Subcutaneous abdominal adipose tissue (tissue), 5 donors: Measurements from ENCODE around the gene UCHL1.

Experiments used
- H3K27ac ChIP-seq: one replicate; pipeline ENCODE4 v1.7.0; 2013; ENCODE audit warnings: low read depth, mild to moderate bottlenecking, inconsistent platforms, low read length, moderate library complexity
- H3K27me3 ChIP-seq, 5 donors: one replicate each; pipeline ENCODE4 v1.7.0; 2013; ENCODE audit warnings: low read length in 5 of 5, inconsistent platforms in 1 of 5; ENCODE audit not compliant: control insufficient read depth in 5 of 5, insufficient read depth in 4 of 5
- H3K36me3 ChIP-seq, 5 donors: one replicate each; pipeline ENCODE4 v1.7.0; 2013; ENCODE audit warnings: low read length in 5 of 5; ENCODE audit not compliant: control insufficient read depth in 5 of 5, insufficient read depth in 5 of 5
- H3K4me1 ChIP-seq, 5 donors: one replicate each; pipeline ENCODE4 v1.7.0; 2013; ENCODE audit warnings: low read length in 5 of 5, mild to moderate bottlenecking in 3 of 5, moderate library complexity in 1 of 5; ENCODE audit not compliant: control insufficient read depth in 5 of 5, insufficient read depth in 5 of 5
- H3K4me3 ChIP-seq, 5 donors: one replicate each; pipeline ENCODE4 v1.7.0; 2013; ENCODE audit warnings: low read length in 5 of 5, low read depth in 1 of 5
- H3K9ac ChIP-seq, 5 donors: one replicate each; pipeline ENCODE4 v1.7.0; 2013; ENCODE audit warnings: low read length in 5 of 5, mild to moderate bottlenecking in 4 of 5, moderate library complexity in 3 of 5
- H3K9me3 ChIP-seq, 5 donors: one replicate each; pipeline ENCODE4 v1.7.0; 2013; ENCODE audit warnings: low read length in 5 of 5; ENCODE audit not compliant: control insufficient read depth in 5 of 5
- donor health status: healthy.
- donor health status: healthy.
- donor health status: healthy.
- donor health status: healthy.
- donor health status: healthy.

UCHL1 gene

DNA sequence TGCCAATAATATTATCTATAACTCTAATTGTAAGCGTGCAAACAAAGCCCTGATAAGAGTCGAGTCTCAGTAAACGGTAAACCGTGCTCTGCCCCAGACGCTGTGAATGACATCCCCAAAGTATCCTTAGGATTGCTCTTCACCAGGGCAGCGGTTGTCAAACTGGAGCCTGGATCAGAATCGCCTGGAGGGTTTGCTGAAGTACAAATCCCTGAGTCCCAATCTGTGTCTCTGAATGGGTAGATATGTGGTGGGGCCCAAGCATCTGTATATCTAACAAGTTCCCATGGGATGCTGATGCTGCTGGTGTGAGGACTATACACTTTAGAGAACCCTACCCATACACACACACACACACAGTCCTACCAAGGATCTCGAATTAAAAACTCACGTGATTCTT is 41.6 kb upstream of the UCHL1 start:
- Histone ChIP-seq H3K9ac (peak overlapping the region; percentile 56 to 87 (median 75)), H3K27me3 (no peaks in the 10 kb centered on the region), H3K36me3 (no peaks in the 10 kb centered on the region), H3K9me3 (no peaks in the 10 kb centered on the region), H3K4me3 (peak overlapping the region in 2 of 5 donors; percentile 40 to 76), H3K27ac (peak overlapping the region; percentile 94), H3K4me1 (peaks cover 3 to 49% (median 44%) of the 10 kb centered on the region in 5 donors)

DNA sequence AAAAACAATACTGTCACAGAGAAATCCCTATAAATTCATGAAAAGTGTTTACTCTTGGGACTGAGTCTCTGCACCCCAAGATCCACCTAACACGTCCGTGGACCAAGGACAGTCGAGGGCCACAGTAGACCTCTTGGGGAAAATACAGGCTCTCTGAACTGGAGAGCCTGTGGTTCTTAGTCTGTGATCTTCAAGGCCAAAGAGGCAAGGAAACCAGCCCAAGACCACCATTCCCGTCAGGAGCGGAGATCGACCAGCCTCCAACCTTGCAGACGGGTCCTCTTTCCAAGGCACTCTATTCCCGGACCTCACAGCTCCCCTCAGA is 40.8 kb upstream of the UCHL1 start:
- no peaks in the 10 kb centered on the region for H3K27me3 ChIP-seq
- no peaks in the 10 kb centered on the region for H3K36me3 ChIP-seq
- peaks cover 3 to 48% (median 42%) of the 10 kb centered on the region in 5 donors for H3K4me1 ChIP-seq
- no peaks in the 10 kb centered on the region for H3K9me3 ChIP-seq
- H3K27ac ChIP-seq, result peak overlapping the region; percentile 94
- H3K9ac ChIP-seq, result peak overlapping the region; percentile 44 to 87 (median 75)
- H3K4me3 ChIP-seq, result peak overlapping the region; percentile 65 to 78 (median 74)

DNA sequence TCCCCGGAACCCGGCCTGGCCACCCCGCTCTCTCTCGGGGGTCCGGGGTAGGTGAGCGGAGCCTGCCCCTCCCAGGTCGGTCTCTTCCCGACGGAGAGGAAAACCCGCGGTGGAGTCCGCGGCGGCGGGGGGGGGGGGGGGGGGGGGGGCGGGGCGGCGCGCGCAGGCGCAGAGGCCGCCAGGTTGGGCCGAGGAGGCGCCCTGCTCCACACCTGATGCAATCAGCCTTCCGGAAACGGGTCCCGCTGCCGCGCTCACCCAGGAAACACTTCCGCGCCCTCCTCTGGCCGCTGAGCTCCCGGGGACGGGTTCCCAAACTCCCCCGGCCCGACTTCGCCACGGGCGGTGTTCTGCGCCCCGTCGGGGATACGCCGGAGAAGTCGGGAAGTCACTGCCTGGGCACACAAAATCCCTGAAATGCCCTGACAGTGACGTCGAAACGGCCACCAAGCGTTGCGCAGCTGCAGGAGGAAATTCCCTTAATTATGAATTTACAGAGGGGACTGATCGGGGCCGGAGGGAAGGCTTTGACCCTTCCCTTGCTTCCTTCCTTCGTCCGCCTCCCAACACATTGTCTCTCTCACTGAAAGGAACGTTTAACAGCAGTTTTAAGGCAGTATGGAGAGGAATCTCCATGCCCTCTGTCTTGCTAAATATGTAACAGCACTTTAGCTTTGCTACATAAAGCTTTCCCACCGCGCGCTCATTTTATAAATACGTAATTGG is 40.3 kb upstream of the UCHL1 start:
- no peaks in the 10 kb centered on the region for H3K36me3 ChIP-seq
- peaks cover 3 to 48% (median 42%) of the 10 kb centered on the region in 5 donors for H3K4me1 ChIP-seq
- H3K27me3 ChIP-seq, result no peaks in the 10 kb centered on the region
- H3K27ac ChIP-seq, result peak overlapping the region; percentile 94
- no peaks in the 10 kb centered on the region for H3K9me3 ChIP-seq
- peak overlapping the region; percentile 57 to 87 (median 83) for H3K9ac ChIP-seq
- H3K4me3 ChIP-seq, result peak overlapping the region; percentile 69 to 84 (median 78)

DNA sequence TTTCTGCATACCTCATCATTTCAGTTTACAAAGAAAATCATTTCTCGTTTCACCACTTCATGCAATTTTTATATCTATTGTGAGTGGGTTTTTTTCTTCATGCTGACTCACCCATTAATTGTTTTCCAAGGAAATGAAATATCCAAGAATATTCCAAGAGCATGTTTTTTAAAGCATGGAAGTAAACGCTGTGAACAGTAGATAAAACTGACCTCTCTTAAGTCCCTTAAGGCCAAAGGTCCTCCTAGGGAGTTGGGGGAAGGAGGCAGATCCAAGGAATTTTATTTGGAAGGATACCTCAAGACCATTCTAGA is 39.8 kb upstream of the UCHL1 start:
- Histone ChIP-seq H3K27me3 (no peaks in the 10 kb centered on the region), H3K36me3 (no peaks in the 10 kb centered on the region), H3K4me1 (peaks cover 3 to 45% (median 41%) of the 10 kb centered on the region in 5 donors), H3K9ac (peak overlapping the region; percentile 57 to 87 (median 78)), H3K27ac (peak overlapping the region; percentile 94), H3K9me3 (no peaks in the 10 kb centered on the region), H3K4me3 (peak overlapping the region; percentile 69 to 84 (median 78))

DNA sequence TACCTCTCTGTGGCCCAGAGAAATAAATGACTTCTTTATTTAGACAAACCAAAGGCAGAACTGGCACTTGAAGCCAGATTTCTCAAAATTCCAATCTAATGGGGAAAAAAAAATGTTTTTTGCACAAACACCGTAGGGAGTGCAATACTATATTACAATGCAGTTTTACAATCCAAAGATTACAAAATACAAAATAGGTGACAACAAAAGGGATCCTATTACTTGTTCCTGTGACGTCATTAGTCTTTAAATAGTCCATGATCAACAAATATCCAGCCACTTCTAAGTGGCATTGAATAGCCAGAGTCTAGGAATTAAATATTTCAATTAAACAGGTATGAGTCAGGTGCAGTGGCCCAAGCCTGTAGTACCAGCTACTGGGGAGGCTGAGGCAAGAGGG is 39.4 kb upstream of the UCHL1 start:
- no peaks in the 10 kb centered on the region for H3K9me3 ChIP-seq
- peaks cover 3 to 41% (median 37%) of the 10 kb centered on the region in 5 donors for H3K4me1 ChIP-seq
- peak overlapping the region in 2 of 5 donors; percentile 74 to 78 for H3K4me3 ChIP-seq
- H3K27ac ChIP-seq, result peak overlapping the region; percentile 94
- peak overlapping the region in 3 of 5 donors; percentile 72 to 87 (median 85) for H3K9ac ChIP-seq
- no peaks in the 10 kb centered on the region for H3K27me3 ChIP-seq
- H3K36me3 ChIP-seq, result no peaks in the 10 kb centered on the region

DNA sequence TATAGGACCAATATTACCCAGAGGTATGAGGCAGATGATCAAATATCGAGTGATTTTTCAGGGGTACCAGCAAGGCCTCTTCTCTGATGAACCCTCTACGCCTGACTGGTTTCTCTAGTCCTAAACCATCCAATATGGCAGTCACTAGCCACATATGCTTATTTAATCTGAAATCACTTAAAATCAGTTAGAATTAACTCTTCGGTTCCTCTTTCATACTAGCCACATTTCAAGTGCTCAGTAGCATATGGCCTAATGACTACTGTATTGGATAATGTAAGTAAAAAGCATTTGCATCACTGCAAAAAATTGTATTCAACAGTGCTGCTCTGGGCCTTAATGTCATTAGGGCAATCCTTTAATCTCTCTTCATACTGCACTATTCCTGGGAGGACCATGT is 38.0 kb upstream of the UCHL1 start:
- Histone ChIP-seq H3K36me3 (no peaks in the 10 kb centered on the region), H3K4me3 (no peak overlapping the region)

DNA sequence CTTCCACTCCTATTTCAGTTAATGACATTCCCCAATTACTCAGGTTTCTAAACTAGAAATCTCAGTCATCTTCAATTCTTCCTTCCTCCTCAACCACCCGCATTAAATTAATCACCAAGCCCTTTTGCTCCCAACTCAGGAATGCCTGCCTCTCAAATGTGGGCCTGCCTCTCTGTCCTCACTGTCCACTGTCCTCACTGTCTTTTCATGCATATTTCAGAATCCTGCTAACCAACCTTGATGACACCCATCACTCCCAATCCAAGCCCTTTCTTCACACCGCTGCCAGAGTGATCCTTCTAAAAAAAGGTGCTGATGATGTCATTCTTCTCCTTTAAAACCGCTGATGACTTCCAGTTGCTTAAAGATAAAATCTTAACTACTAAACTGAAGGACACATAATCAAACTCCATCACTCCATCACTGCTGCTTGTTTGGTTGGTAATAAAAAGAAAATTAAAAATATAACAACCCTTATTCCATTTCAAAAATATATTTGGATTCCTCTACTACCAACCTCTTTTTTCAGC is 37.2 kb upstream of the UCHL1 start:
- peaks cover 3 to 25% (median 24%) of the 10 kb centered on the region in 5 donors for H3K4me1 ChIP-seq
- no peak overlapping the region for H3K4me3 ChIP-seq

More for the DNA sequence above, 38.0 kb upstream of the UCHL1 start:
- Histone ChIP-seq H3K27ac (no peak overlapping the region), H3K27me3 (no peaks in the 10 kb centered on the region), H3K9me3 (no peaks in the 10 kb centered on the region), H3K4me1 (peaks cover 3 to 28% (median 24%) of the 10 kb centered on the region in 5 donors), H3K9ac (no peak overlapping the region)

DNA sequence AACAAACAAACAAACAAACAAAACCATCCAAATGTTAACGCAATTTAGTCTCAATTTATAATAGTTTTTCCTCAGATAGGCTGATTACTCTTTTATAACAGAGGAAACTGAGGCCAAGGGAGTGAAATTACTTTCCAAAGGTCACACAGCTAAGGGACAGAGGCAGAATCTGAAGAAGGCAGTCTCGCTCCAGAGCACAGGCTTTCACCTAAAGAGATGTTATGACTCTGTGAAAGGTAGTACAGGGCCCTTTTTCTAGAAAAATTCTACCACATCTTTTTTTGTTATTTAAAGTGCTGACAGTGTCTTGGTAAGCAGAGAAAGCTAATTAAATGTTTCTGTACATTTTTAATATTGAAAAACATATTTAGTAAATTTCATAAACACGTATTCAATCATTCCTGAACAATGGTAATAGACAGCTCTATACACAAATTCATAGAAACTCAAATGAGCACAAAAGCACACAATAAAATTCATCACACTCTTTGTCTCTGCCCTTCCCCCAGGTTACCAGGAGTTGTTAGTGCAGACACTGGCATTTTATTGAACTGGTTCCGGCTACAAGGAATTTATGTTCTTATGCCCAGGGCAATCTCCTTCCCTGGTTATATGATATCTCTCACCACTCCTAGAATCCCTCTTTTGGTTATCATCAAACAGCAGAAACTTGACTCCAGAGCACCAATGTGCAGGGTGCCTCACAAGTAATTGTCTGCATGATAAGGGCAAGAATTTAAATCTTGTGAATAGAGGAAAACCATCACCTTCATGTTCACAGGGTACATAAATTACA is 34.7 kb upstream of the UCHL1 start:
- Histone ChIP-seq H3K9ac (no peak overlapping the region), H3K4me3 (no peak overlapping the region), H3K4me1 (peaks cover 0 to 5% (median 3%) of the 10 kb centered on the region in 5 donors), H3K27ac (no peak overlapping the region), H3K27me3 (no peaks in the 10 kb centered on the region), H3K9me3 (no peaks in the 10 kb centered on the region), H3K36me3 (no peaks in the 10 kb centered on the region)

More for the DNA sequence above, 37.2 kb upstream of the UCHL1 start:
- no peaks in the 10 kb centered on the region for H3K9me3 ChIP-seq
- H3K27me3 ChIP-seq, result no peaks in the 10 kb centered on the region
- no peak overlapping the region for H3K27ac ChIP-seq
- no peak overlapping the region for H3K9ac ChIP-seq
- no peaks in the 10 kb centered on the region for H3K36me3 ChIP-seq

DNA sequence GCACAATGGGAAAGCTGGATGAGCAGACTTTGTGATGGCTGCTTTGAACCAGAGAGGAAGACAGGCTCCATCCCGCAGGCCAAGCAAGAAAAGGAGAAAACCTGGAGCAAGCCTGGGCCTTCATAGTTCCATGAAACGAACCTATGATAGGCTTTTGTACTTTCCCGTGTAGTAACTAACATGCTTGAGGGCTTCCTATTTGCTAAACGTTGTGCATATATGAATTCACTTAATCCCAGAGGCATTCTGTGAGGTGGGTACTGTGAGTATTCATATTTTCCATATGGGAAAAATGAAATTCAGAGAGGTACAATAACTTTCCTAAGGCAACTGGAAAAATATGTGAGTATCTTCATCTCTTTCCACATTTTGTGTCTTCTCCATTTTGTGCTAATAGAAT is 28.8 kb upstream of the UCHL1 start:
- no peak overlapping the region for H3K9ac ChIP-seq
- H3K27me3 ChIP-seq, result no peaks in the 10 kb centered on the region
- H3K9me3 ChIP-seq, result no peaks in the 10 kb centered on the region
- no peak overlapping the region for H3K27ac ChIP-seq
- no peak overlapping the region for H3K4me3 ChIP-seq
- H3K36me3 ChIP-seq, result no peaks in the 10 kb centered on the region
- no peaks in the 10 kb centered on the region for H3K4me1 ChIP-seq

DNA sequence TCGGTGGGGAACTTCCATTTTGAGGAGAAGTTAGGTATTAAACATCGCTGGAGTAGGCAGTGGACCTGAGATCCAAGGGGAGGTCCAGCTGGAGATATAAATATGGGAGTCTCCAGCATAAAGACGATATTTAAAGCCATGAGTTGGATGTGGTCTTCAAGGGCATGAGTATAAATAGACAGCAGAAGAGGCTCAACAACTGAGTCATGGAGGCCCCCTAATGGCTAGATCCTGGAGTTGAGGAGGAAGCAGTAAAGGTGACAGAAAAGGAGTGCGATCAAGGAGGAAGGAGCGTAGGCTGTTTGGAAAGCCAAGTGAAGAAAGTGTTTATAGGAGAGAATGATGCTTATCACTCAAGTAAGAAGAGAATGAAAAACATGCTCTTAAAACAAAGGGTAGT is 24.3 kb upstream of the UCHL1 start:
- no peak overlapping the region for H3K27ac ChIP-seq

More for the DNA sequence above, 24.3 kb upstream of the UCHL1 start:
- H3K4me3 ChIP-seq, result no peak overlapping the region
- H3K27me3 ChIP-seq, result no peaks in the 10 kb centered on the region
- H3K9me3 ChIP-seq, result no peaks in the 10 kb centered on the region
- H3K36me3 ChIP-seq, result no peaks in the 10 kb centered on the region
- H3K9ac ChIP-seq, result no peak overlapping the region
- H3K4me1 ChIP-seq, result no peaks in the 10 kb centered on the region
